Measurements from ENCODE around the gene UCK2. TPM values are rescaled to one million over a fixed set of nuclear protein-coding genes. Genes with fewer than 3 reads are reported as not detected.

Gene UCK2
- total RNA-seq, 2 donors from 2014 or later = 8.8 to 19.3 TPM

GRCh38 chr1:165842671-165843129, 15.3 kb downstream of the UCK2 start:
- H3K9me3 ChIP-seq = no peaks in the 10 kb centered on the region
- peaks cover 0 to 21% of the 10 kb centered on the region in 2 donors for H3K4me1 ChIP-seq
- no peaks in the 10 kb centered on the region for H3K36me3 ChIP-seq
- no peak overlapping the region for H3K27ac ChIP-seq
- H3K4me3 ChIP-seq = no peak overlapping the region
- H3K27me3 ChIP-seq = no peaks in the 10 kb centered on the region
- no peak for TF ChIP-seq CTCF (IDR thresholded peaks at IDR 0.05)
- no peak for DNase-seq (ENCODE audit: low spot score)

- H3K36me3 ChIP-seq = no peaks in the 10 kb centered on the region
- H3K27me3 ChIP-seq = no peaks in the 10 kb centered on the region
- DNase-seq (ENCODE audit: low spot score) = no peak
- H3K4me1 ChIP-seq = peaks cover 0 to 21% of the 10 kb centered on the region in 2 donors
- no peak for TF ChIP-seq CTCF (IDR thresholded peaks at IDR 0.05)
- no peak overlapping the region for H3K4me3 ChIP-seq
- H3K27ac ChIP-seq = no peak overlapping the region
- H3K9me3 ChIP-seq = no peaks in the 10 kb centered on the region
Observed at GRCh38 chr1:165843304-165843703, 15.9 kb downstream of the UCK2 start.

DNA sequence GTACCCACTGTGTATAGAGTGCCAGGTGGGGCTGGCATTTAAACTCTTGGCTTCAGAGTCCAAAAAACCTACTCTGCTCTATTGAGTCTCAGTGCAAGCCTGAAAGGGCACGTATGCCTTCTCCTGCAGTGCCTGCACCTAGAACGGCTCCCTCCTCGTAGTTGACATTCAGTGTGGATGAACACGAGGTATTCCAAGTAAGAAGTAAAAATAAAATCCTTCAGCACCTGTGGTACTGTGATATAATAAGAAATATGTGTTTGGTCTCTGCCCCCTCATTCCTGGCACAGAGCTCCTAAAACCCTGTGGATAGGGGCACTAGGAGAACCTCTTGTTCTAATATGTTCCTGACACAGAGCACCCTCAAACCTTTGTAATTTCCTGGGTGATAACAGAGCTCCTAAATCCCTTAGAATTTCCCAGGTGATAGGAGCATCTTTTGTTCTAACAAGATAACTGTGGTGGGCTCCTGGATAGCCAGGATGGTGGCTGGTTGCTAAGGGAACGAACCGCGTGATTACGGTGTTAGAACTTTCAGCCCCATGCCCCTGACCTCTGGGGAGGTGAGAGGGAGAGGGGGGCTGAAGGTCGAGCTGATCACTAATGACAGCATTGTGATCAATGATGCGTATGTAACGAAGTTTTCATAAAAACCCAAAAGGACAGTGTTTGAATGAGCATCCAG, 16.8 kb downstream of the UCK2 start:
- no peak overlapping the region for H3K4me3 ChIP-seq
- H3K9me3 ChIP-seq = no peaks in the 10 kb centered on the region
- H3K27me3 ChIP-seq = no peaks in the 10 kb centered on the region
- H3K4me1 ChIP-seq = peaks cover 0 to 23% of the 10 kb centered on the region in 2 donors
- no peak for DNase-seq (ENCODE audit: low spot score)
- no peak overlapping the region for H3K27ac ChIP-seq
- no peaks in the 10 kb centered on the region for H3K36me3 ChIP-seq
- TF ChIP-seq CTCF (IDR thresholded peaks at IDR 0.05) = no peak

GRCh38 chr1:165844933-165845332, 17.5 kb downstream of the UCK2 start:
- TF ChIP-seq CTCF (IDR thresholded peaks at IDR 0.05) = no peak
- DNase-seq (ENCODE audit: low spot score) = no peak
- Histone ChIP-seq H3K27ac (no peak overlapping the region), H3K9me3 (no peaks in the 10 kb centered on the region), H3K27me3 (no peaks in the 10 kb centered on the region), H3K4me1 (peaks cover 0 to 28% of the 10 kb centered on the region in 2 donors), H3K36me3 (no peaks in the 10 kb centered on the region), H3K4me3 (no peak overlapping the region)

DNA sequence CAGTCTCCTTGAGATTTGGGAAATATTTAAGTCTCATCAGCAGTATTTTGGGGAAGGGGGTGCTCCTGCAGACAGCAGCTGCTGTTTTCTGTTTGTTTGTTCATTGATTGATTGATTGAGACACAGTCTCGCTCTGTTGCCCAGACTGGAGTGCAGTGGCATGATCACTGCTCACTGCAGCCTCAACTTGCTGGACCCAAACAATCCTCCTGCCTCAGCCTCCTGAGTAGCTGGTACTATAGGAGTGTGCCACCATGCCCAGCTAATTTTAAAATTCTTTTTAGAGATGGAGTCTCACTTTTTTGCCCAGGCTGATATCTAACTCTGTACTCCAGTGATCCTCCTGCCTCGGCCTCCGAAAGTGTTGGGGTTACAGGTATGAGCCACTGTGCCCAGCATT, 18.2 kb downstream of the UCK2 start:
- Histone ChIP-seq H3K4me1 (peaks cover 0 to 28% of the 10 kb centered on the region in 2 donors), H3K9me3 (no peaks in the 10 kb centered on the region), H3K4me3 (no peak overlapping the region), H3K36me3 (no peaks in the 10 kb centered on the region), H3K27me3 (no peaks in the 10 kb centered on the region), H3K27ac (no peak overlapping the region)
- no peak for TF ChIP-seq CTCF (IDR thresholded peaks at IDR 0.05)
- DNase-seq (ENCODE audit: low spot score) = no peak

Measured in right atrium auricular region (tissue), 2 donors.